K562 (cell line): ENCODE data around the gene MORC4. TPM values are rescaled to one million over a fixed set of nuclear protein-coding genes. Genes with fewer than 3 reads are reported as not detected.

Experiments used
- ATAC-seq: fragments of 200-7000 bp; cut with Tn5 transposase; 3 replicates; pipeline ENCODE4 v1.9.1; 2020; ENCODE audit warnings: moderate library complexity
- BruUV-seq: library from RNA; stranded (reverse); fragments of 400-500 nt; replicated peaks from 2 replicates; lab custom pipeline; 2021; lab: Mats Ljungman, UMichigan
- CTCF ChIA-PET: fragments of 300-600 bp; formaldehyde crosslinking; extraction: SDS; loops from one replicate; lab custom pipeline; 2021; ENCODE audit warnings: low intra/inter-chr PET ratio; lab: Yijun Ruan, JAX
- POLR2A ChIA-PET: fragments of 300-600, 350-650 bp; sonication (Branson Sonifier 250); formaldehyde crosslinking; extraction: SDS; loops from one replicate; lab custom pipeline; 2021; ENCODE audit warnings: antibody characterized with exemption, inconsistent platforms; lab: Yijun Ruan, JAX
- DNase-seq, 4 experiments: peaks; one replicate each; pipeline versions ENCODE4 v3.0.0 to v3.0.0-alpha.2; 2011 to 2018; ENCODE audit warnings: low spot score in 3 of 4, mixed read lengths in 3 of 4; ENCODE audit errors: extremely low read depth in 1 of 4
- FAIRE-seq: peaks from 2 replicates; lab custom pipeline; 2011; peaks lifted over from hg19 to GRCh38; lab: Jason Lieb, UNC
- H2AFZ ChIP-seq: 2 replicates; pipeline ENCODE4 v1.6.0; 2011; ENCODE audit warnings: low read depth, low read length, control low read depth, inconsistent platforms
- H3K27ac ChIP-seq: fragments of 200-600 bp; 3 replicates; pipeline ENCODE4 v1.8.0; 2011; ENCODE audit warnings: low read depth, mild to moderate bottlenecking, control low read depth, inconsistent platforms, low read length, moderate library complexity, mixed read lengths; ENCODE audit errors: extremely low read depth
- H3K27me3 ChIP-seq, 2 experiments: fragments of 300-600 bp in 1 of 2; 2 replicates in 1 of 2; 3 replicates in 1 of 2; pipeline versions ENCODE4 v1.6.0 to v1.8.0; 2011; ENCODE audit warnings: inconsistent platforms in 2 of 2, low read length in 2 of 2, mild to moderate bottlenecking in 1 of 2, mixed read lengths in 1 of 2, moderate library complexity in 1 of 2; ENCODE audit not compliant: control insufficient read depth in 2 of 2, insufficient read depth in 2 of 2
- H3K36me3 ChIP-seq: fragments of 300-600 bp; 3 replicates; pipeline ENCODE4 v1.8.0; 2011; ENCODE audit warnings: mild to moderate bottlenecking, low read length, inconsistent platforms; ENCODE audit not compliant: control insufficient read depth, insufficient read depth
- H3K4me1 ChIP-seq, 2 experiments: fragments of 200-600 bp in 1 of 2; replicated peaks in 1 of 2; 2 replicates in 1 of 2; 3 replicates in 1 of 2; pipeline versions ENCODE4 v1.5.1 to v1.8.0; 2011; ENCODE audit warnings: inconsistent platforms in 2 of 2, low read length in 2 of 2, mild to moderate bottlenecking in 1 of 2, mixed read lengths in 1 of 2, moderate library complexity in 1 of 2; ENCODE audit not compliant: control insufficient read depth in 2 of 2, insufficient read depth in 2 of 2
- H3K4me2 ChIP-seq: 2 replicates; pipeline ENCODE4 v1.6.1; 2011; ENCODE audit warnings: low read length, control low read depth, inconsistent platforms, mixed read lengths; ENCODE audit not compliant: insufficient read depth
- H3K4me3 ChIP-seq: fragments of 200-600 bp; sonication (generic), shearing (Covaris generic); 2 replicates; pipeline ENCODE4 v1.5.1; 2016; ENCODE audit warnings: control low read depth, inconsistent platforms
- H3K79me2 ChIP-seq: fragments of 200-600 bp; 3 replicates; pipeline ENCODE4 v1.8.0; 2011; ENCODE audit warnings: low read length, inconsistent platforms; ENCODE audit not compliant: control insufficient read depth, insufficient read depth
- H3K9ac ChIP-seq, 2 experiments: 2 replicates each; pipeline versions ENCODE4 v1.6.0 to v1.6.1; 2011; ENCODE audit warnings: low read depth in 2 of 2, low read length in 2 of 2, control low read depth in 1 of 2, inconsistent platforms in 1 of 2, mild to moderate bottlenecking in 1 of 2, mixed read lengths in 1 of 2; ENCODE audit not compliant: insufficient read depth in 1 of 2
- H3K9me1 ChIP-seq: one replicate; pipeline ENCODE4 v1.6.0; 2011; ENCODE audit warnings: inconsistent platforms, mild to moderate bottlenecking, low read length, moderate library complexity; ENCODE audit not compliant: control insufficient read depth, insufficient read depth
- H3K9me3 ChIP-seq: replicated peaks from 2 replicates; pipeline ENCODE4 v1.5.1; 2011; ENCODE audit warnings: low read depth, low read length, inconsistent platforms; ENCODE audit not compliant: control insufficient read depth, insufficient read depth
- H4K20me1 ChIP-seq: replicated peaks from 2 replicates; pipeline ENCODE4 v1.6.1; 2011; ENCODE audit warnings: low read length, inconsistent platforms, mixed read lengths; ENCODE audit not compliant: control insufficient read depth, insufficient read depth
- TAF15 ChIP-seq: fragments of 200-400 bp; formaldehyde crosslinking; IDR thresholded peaks from 2 replicates; pipeline ENCODE4 v1.6.1; 2017; ENCODE audit warnings: mild to moderate bottlenecking, low read depth, low read length, moderate library complexity
- TAL1 ChIP-seq: fragments of 450-650 bp; IDR thresholded peaks from 2 replicates; pipeline ENCODE4 v1.6.1; 2016; ENCODE audit warnings: mild to moderate bottlenecking
- ZC3H11A ChIP-seq: IDR thresholded peaks from 2 replicates; pipeline ENCODE4 v1.6.1; 2012; ENCODE audit warnings: low read depth, low read length, improper control_type of control experiment
- ZNF146 ChIP-seq: IDR thresholded peaks from one replicate; pipeline ENCODE4 v1.6.1; 2018; ENCODE audit warnings: missing compliant biosample characterization; ENCODE audit not compliant: unreplicated experiment
- WGBS: fragments of 100-300 bp; shearing (Covaris generic); methylation state at CpG from one replicate; pipeline ENCODE4 v1.1.6; 2016; ENCODE audit warnings: low coverage, mixed read lengths; ENCODE audit not compliant: insufficient coverage; ENCODE audit errors: missing lambda C conversion rate; 5-methylcytosine and 5-hydroxymethylcytosine counted together
- in situ Hi-C: fragments of 300-500 bp; cut with MboI; formaldehyde crosslinking; loops from 4 replicates; pipeline ENCODE4 v1.15.0; 2018; ENCODE audit warnings: inconsistent platforms, mixed read lengths
- intact Hi-C: fragments of 100-400 bp; cut with micrococcal nuclease; formaldehyde crosslinking; loops from 2 replicates; pipeline ENCODE4 v1.14.2; 2022
- polyA plus RNA-seq, 8 experiments: library from polyadenylated mRNA; depleted of rRNA in 4 of 8; stranded (reverse) in 5 of 8; unstranded in 3 of 8; fragments of >200 nt; fragmentation: Nextera tagmentation in 2 of 8; fragmentation: Illumina TruSeq in 1 of 8; extraction: Ambion mirVana in 2 of 8; extraction: Trizol in 1 of 8; gene quantifications; 2 replicates each; pipeline versions ENCODE4 v1.2.1 to v1.2.3, GENCODE V29; 2011 to 2014; ENCODE audit warnings: inconsistent platforms in 1 of 8, missing spikeins in 1 of 8
- total RNA-seq, 7 experiments: library from RNA; depleted of rRNA in 6 of 7; stranded (reverse); fragments of >200 nt in 6 of 7; fragmentation: Illumina TruSeq in 2 of 7; extraction: Trizol in 2 of 7; gene quantifications; 2 replicates each; pipeline versions ENCODE4 v1.2.1 to v1.2.3, GENCODE V29; 2011 to 2021; ENCODE audit warnings: low replicate concordance in 1 of 7
- TF ChIP-seq, protein P1 (sequence below): fragments of 200-600 bp; sonication (generic); IDR thresholded peaks from one replicate; pipeline ENCODE4 v1.6.1; 2012; ENCODE audit warnings: mild to moderate bottlenecking, low read depth, low read length, inconsistent platforms

MORC4 gene
- total and polyA plus RNA-seq, 9 of the 15 experiments (the other 6 are each of a cell fraction or from before 2014, with no cell fraction given) = 0.04 to 0.53 (median 0.18) TPM

DNA sequence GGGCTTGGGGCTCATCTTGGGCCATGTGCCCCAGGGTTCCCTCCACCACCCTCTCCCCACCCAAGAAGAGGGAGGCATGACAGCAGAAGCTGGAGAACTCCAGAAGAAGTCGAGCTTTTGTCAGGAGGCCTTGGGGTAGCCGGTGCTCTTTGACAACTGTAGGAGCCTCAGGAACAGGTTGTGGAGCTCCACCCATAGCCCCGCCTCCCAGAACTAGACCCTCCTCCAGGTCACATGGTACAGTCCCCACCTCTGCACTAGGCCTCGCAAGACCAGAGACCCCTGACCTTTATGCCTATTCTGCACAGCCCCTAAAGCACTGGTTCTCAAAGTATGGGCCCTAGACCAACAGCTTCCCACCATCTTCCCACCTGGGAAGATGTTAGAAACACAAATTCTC, 8.0 kb upstream of the MORC4 start:
- H4K20me1 ChIP-seq = no peaks in the 10 kb centered on the region
- H2AFZ ChIP-seq = no peak overlapping the region
- POLR2A ChIA-PET = no interaction called here
- ATAC-seq (peak; percentile 67), DNase-seq (peak in 1 of 4 experiments; percentile 1), FAIRE-seq (no peak)
- H3K27me3 ChIP-seq = no peaks in the 10 kb centered on the region; a peak in 2 of 5 replicates
- CTCF ChIA-PET = no interaction called here
- no peaks in the 10 kb centered on the region for H3K36me3 ChIP-seq
- H3K4me3 ChIP-seq = no peak overlapping the region
- no peak overlapping the region for H3K27ac ChIP-seq
- 0% methylated on average over 4 of the region's 4 CpGs for WGBS
- TF ChIP-seq TAF15 = no peak
- TF ChIP-seq ZC3H11A = no peak
- no peak for TF ChIP-seq TAL1
- TF ChIP-seq, protein P1, sequence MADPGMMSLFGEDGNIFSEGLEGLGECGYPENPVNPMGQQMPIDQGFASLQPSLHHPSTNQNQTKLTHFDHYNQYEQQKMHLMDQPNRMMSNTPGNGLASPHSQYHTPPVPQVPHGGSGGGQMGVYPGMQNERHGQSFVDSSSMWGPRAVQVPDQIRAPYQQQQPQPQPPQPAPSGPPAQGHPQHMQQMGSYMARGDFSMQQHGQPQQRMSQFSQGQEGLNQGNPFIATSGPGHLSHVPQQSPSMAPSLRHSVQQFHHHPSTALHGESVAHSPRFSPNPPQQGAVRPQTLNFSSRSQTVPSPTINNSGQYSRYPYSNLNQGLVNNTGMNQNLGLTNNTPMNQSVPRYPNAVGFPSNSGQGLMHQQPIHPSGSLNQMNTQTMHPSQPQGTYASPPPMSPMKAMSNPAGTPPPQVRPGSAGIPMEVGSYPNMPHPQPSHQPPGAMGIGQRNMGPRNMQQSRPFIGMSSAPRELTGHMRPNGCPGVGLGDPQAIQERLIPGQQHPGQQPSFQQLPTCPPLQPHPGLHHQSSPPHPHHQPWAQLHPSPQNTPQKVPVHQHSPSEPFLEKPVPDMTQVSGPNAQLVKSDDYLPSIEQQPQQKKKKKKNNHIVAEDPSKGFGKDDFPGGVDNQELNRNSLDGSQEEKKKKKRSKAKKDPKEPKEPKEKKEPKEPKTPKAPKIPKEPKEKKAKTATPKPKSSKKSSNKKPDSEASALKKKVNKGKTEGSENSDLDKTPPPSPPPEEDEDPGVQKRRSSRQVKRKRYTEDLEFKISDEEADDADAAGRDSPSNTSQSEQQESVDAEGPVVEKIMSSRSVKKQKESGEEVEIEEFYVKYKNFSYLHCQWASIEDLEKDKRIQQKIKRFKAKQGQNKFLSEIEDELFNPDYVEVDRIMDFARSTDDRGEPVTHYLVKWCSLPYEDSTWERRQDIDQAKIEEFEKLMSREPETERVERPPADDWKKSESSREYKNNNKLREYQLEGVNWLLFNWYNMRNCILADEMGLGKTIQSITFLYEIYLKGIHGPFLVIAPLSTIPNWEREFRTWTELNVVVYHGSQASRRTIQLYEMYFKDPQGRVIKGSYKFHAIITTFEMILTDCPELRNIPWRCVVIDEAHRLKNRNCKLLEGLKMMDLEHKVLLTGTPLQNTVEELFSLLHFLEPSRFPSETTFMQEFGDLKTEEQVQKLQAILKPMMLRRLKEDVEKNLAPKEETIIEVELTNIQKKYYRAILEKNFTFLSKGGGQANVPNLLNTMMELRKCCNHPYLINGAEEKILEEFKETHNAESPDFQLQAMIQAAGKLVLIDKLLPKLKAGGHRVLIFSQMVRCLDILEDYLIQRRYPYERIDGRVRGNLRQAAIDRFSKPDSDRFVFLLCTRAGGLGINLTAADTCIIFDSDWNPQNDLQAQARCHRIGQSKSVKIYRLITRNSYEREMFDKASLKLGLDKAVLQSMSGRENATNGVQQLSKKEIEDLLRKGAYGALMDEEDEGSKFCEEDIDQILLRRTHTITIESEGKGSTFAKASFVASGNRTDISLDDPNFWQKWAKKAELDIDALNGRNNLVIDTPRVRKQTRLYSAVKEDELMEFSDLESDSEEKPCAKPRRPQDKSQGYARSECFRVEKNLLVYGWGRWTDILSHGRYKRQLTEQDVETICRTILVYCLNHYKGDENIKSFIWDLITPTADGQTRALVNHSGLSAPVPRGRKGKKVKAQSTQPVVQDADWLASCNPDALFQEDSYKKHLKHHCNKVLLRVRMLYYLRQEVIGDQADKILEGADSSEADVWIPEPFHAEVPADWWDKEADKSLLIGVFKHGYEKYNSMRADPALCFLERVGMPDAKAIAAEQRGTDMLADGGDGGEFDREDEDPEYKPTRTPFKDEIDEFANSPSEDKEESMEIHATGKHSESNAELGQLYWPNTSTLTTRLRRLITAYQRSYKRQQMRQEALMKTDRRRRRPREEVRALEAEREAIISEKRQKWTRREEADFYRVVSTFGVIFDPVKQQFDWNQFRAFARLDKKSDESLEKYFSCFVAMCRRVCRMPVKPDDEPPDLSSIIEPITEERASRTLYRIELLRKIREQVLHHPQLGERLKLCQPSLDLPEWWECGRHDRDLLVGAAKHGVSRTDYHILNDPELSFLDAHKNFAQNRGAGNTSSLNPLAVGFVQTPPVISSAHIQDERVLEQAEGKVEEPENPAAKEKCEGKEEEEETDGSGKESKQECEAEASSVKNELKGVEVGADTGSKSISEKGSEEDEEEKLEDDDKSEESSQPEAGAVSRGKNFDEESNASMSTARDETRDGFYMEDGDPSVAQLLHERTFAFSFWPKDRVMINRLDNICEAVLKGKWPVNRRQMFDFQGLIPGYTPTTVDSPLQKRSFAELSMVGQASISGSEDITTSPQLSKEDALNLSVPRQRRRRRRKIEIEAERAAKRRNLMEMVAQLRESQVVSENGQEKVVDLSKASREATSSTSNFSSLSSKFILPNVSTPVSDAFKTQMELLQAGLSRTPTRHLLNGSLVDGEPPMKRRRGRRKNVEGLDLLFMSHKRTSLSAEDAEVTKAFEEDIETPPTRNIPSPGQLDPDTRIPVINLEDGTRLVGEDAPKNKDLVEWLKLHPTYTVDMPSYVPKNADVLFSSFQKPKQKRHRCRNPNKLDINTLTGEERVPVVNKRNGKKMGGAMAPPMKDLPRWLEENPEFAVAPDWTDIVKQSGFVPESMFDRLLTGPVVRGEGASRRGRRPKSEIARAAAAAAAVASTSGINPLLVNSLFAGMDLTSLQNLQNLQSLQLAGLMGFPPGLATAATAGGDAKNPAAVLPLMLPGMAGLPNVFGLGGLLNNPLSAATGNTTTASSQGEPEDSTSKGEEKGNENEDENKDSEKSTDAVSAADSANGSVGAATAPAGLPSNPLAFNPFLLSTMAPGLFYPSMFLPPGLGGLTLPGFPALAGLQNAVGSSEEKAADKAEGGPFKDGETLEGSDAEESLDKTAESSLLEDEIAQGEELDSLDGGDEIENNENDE = no peak
- TF ChIP-seq ZNF146 (CRISPR knock-in tag) = no peak
- in situ Hi-C loops = no loop called here
- BruUV-seq = no TSS peak
- H3K4me2 ChIP-seq = no peak overlapping the region
- no peak overlapping the region for H3K9ac ChIP-seq
- H3K79me2 ChIP-seq = no peaks in the 10 kb centered on the region
- no peaks in the 10 kb centered on the region for H3K9me1 ChIP-seq
- intact Hi-C loops = no loop called here
- no peaks in the 10 kb centered on the region for H3K9me3 ChIP-seq
- no peaks in the 10 kb centered on the region for H3K4me1 ChIP-seq
